ENCODE measurements around the gene CHD8. TPM values are rescaled to one million over a fixed set of nuclear protein-coding genes. Genes with fewer than 3 reads are reported as not detected.

CHD8 gene
- total RNA-seq, 1 donor from 2014 or later, result 72.6 TPM

DNA sequence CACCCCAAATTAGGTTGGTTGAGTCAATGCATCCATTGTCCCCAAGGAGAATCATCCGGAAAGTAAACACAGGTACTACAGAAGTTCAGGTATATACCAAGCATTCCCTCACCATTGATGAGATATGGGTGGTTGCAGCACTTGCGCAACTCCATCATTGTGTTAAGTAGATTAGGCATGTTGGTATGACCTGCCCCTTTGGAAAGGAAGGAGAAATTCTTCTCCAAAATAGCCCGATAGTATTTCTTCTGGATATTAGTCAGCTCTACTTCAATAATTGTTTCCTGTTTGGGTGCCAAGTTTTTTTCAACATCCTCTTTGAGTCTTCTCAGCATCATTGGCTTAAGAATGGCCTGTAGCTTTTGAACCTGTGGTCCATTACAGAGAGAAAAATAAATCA is 50.8 kb downstream of the CHD8 start:
- Histone ChIP-seq H3K4me1 (no peaks in the 10 kb centered on the region), H3K4me3 (no peak overlapping the region), H3K36me3 (peaks cover 100% of the 10 kb centered on the region), H3K9me3 (no peaks in the 10 kb centered on the region), H3K27ac (no peak overlapping the region), H3K27me3 (no peaks in the 10 kb centered on the region)
- intact Hi-C loops (cut with DNase I), result no loop called here
- ATAC-seq, result no peak
- TF ChIP-seq, protein P1, sequence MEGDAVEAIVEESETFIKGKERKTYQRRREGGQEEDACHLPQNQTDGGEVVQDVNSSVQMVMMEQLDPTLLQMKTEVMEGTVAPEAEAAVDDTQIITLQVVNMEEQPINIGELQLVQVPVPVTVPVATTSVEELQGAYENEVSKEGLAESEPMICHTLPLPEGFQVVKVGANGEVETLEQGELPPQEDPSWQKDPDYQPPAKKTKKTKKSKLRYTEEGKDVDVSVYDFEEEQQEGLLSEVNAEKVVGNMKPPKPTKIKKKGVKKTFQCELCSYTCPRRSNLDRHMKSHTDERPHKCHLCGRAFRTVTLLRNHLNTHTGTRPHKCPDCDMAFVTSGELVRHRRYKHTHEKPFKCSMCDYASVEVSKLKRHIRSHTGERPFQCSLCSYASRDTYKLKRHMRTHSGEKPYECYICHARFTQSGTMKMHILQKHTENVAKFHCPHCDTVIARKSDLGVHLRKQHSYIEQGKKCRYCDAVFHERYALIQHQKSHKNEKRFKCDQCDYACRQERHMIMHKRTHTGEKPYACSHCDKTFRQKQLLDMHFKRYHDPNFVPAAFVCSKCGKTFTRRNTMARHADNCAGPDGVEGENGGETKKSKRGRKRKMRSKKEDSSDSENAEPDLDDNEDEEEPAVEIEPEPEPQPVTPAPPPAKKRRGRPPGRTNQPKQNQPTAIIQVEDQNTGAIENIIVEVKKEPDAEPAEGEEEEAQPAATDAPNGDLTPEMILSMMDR (IDR thresholded peaks at IDR 0.05), result no peak
- DNase-seq, result no peak

DNA sequence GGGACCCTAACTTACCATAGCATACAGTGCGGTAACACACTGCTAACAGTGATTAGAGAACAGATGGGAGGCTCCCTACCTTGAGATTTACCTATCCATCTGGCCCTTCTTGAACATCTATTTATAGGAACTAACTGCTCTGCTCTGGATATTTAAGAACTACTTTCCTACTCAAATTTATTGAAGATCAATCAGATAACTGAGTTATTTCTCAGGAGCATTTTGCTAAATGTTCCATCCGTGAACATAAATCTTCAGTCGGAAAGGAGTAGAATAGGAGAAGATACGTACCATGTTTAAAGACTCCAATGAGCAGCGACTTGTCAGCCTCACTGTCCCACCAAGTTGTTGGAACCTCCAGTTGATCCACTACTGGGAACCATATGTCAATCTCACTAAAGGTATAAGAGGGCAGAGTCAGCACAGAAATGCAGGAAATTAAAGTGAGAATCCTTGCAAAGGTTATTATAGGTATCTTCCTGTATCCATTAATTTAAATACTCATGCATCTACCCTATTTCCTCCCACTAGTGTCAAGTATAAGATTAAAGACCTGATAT is 56.5 kb downstream of the CHD8 start:
- TF ChIP-seq, protein P1 (IDR thresholded peaks at IDR 0.05), result no peak
- no peak overlapping the region for H3K27ac ChIP-seq
- H3K9me3 ChIP-seq, result no peaks in the 10 kb centered on the region
- peaks cover 100% of the 10 kb centered on the region for H3K36me3 ChIP-seq
- DNase-seq, result no peak
- no peaks in the 10 kb centered on the region for H3K27me3 ChIP-seq
- H3K4me3 ChIP-seq, result no peak overlapping the region
- intact Hi-C loops (cut with DNase I), result no loop called here
- H3K4me1 ChIP-seq, result no peaks in the 10 kb centered on the region
- ATAC-seq, result no peak

DNA sequence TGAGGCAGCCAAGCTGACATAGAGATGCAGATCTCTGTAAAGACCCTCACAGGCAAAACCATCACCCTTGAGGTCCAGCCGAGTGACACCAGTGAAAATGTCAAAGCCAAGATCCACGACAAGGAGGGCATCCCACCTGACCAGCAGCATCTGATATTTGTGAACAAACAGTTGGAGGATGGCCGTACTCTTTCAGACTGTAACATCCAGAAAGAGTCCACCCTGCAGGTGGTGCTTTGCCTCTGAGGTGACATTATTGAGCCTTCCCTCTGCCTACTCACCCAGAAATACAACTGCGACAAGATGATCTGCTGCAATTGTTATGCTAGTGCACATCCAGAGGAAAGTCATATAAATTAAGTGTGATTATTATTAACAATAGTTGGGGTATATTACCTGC is 57.0 kb downstream of the CHD8 start:
- ATAC-seq (no peak), DNase-seq (no peak)
- Histone ChIP-seq H3K27me3 (no peaks in the 10 kb centered on the region), H3K4me1 (no peaks in the 10 kb centered on the region), H3K4me3 (no peak overlapping the region), H3K9me3 (no peaks in the 10 kb centered on the region), H3K27ac (no peak overlapping the region), H3K36me3 (peaks cover 100% of the 10 kb centered on the region)
- TF ChIP-seq, protein P1 (IDR thresholded peaks at IDR 0.05), result no peak
- intact Hi-C loops (cut with DNase I), result no loop called here

DNA sequence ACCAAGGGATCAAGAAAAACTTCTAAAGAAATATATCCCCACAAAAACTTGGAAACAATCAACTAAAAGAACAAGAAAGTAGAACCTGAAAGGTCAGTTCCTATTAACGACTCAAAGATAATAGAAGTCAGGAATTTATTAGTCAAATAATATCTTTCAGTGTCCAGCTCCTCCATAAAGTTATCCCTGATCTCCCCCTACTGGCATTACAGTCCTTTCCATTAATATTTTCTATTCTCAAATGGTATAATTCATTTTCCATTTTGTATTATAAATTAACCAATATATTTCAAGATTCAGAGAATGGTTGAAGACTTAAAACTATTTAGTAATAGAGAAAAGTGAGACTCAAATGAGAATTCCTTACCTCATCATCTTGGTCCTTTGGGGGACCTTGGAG is 60.5 kb downstream of the CHD8 start:
- no peak for ATAC-seq
- H3K36me3 ChIP-seq, result peaks cover 100% of the 10 kb centered on the region
- H3K27ac ChIP-seq, result no peak overlapping the region
- intact Hi-C loops (cut with DNase I), result no loop called here
- no peaks in the 10 kb centered on the region for H3K9me3 ChIP-seq
- H3K27me3 ChIP-seq, result no peaks in the 10 kb centered on the region
- TF ChIP-seq, protein P1 (IDR thresholded peaks at IDR 0.05), result no peak
- H3K4me3 ChIP-seq, result no peak overlapping the region
- no peaks in the 10 kb centered on the region for H3K4me1 ChIP-seq
- DNase-seq, result no peak

DNA sequence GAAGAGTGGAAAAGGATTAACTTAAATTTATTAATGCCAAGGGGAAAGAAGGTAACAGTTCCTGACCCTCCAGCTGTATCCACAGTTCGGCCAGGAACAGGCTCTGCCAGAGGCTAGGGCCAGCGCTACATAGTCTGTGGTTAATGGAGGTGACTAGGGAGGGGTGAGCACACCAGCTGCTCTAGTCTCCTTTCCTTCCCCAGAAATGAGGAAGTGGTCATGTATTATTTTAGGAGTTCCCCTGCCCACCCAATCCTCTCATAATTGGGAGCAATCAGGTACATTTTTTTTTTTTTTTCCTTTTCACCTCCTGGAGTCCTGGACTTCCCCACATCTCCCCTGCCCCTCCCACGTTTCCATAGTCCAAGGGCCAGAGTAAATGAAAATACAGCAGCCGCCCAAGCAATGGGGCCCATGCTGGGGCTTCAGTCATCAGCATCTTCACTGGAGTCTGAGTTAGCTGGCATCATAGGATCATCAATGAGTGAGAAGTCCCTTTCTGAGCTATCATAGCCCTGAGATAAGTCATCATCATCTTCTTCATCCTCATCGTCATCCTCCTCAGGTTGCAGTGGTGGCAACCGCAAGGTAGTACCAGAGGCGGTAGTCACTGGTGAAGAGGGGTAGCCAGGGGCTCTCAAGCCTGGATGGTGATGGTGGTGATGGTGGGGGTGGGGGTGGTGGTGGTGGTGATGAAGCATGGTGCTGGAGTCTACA is 70.6 kb downstream of the CHD8 start:
- TF ChIP-seq, protein P1 (IDR thresholded peaks at IDR 0.05), result no peak
- H3K9me3 ChIP-seq, result no peaks in the 10 kb centered on the region
- intact Hi-C loops (cut with DNase I), result no loop called here
- peaks cover 34% of the 10 kb centered on the region for H3K36me3 ChIP-seq
- DNase-seq (no peak), ATAC-seq (no peak)
- H3K27me3 ChIP-seq, result no peaks in the 10 kb centered on the region
- H3K4me1 ChIP-seq, result peaks cover 22% of the 10 kb centered on the region
- H3K4me3 ChIP-seq, result no peak overlapping the region
- peak overlapping the region; percentile 94 for H3K27ac ChIP-seq
